Measurements from ENCODE around the gene KRTAP4-4. TPM values are rescaled to one million over a fixed set of nuclear protein-coding genes. Genes with fewer than 3 reads are reported as not detected.
"Not testable (repeated sequence)": the region's sequence is repeated elsewhere in the genome, so short reads cannot be mapped to it uniquely, and the experiment has no call there.

Gene KRTAP4-4
- total RNA-seq, 1 donor = not detected

DNA sequence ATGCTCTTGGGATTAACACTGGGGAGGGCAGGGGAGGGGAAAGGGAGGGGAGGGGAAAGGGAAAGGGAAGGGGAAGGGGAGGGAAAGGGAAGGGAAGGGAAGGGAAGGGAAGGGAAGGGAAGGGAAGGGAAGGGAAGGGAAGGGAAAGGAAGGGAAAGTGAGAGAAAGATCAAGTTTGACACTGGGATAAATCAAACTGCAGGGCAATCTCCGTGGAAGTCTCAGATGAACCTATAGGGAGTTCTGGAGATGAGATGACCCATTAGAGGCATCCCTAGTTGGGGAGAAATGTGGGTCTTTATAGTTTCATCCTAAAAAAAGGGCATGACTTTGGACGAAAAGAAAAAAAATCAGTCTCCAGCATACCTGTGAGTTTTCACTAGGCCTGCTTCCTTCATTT lies 38.8 kb downstream of the KRTAP4-4 start:
- DNase-seq (ENCODE audit: insufficient read length, low spot score, missing footprints) = no peak
- no peak overlapping the region for H3K27ac ChIP-seq (ENCODE audit: low read depth, low read length)
- no peaks in the 10 kb centered on the region for H3K27me3 ChIP-seq (ENCODE audit: insufficient read depth, low read length)
- TF ChIP-seq, protein P1, sequence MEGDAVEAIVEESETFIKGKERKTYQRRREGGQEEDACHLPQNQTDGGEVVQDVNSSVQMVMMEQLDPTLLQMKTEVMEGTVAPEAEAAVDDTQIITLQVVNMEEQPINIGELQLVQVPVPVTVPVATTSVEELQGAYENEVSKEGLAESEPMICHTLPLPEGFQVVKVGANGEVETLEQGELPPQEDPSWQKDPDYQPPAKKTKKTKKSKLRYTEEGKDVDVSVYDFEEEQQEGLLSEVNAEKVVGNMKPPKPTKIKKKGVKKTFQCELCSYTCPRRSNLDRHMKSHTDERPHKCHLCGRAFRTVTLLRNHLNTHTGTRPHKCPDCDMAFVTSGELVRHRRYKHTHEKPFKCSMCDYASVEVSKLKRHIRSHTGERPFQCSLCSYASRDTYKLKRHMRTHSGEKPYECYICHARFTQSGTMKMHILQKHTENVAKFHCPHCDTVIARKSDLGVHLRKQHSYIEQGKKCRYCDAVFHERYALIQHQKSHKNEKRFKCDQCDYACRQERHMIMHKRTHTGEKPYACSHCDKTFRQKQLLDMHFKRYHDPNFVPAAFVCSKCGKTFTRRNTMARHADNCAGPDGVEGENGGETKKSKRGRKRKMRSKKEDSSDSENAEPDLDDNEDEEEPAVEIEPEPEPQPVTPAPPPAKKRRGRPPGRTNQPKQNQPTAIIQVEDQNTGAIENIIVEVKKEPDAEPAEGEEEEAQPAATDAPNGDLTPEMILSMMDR (IDR thresholded peaks at IDR 0.05; ENCODE audit: extremely low read depth, low read depth, low read length) = no peak
- H3K4me3 ChIP-seq (ENCODE audit: insufficient read depth, low read length) = no peak overlapping the region
- no peaks in the 10 kb centered on the region for H4K20me1 ChIP-seq (ENCODE audit: insufficient read depth, low read length)
- H3K4me1 ChIP-seq (ENCODE audit: insufficient read depth, low read length) = peaks cover 22% of the 10 kb centered on the region
- no peak overlapping the region for H2AFZ ChIP-seq (ENCODE audit: low read length)
- H3K79me2 ChIP-seq (ENCODE audit: insufficient read depth, low read length) = no peaks in the 10 kb centered on the region
- no peak overlapping the region for H3K4me2 ChIP-seq (ENCODE audit: insufficient read depth, low read length)
- no peaks in the 10 kb centered on the region for H3K9me3 ChIP-seq (ENCODE audit: low read depth, low read length)
- no peaks in the 10 kb centered on the region for H3K36me3 ChIP-seq (ENCODE audit: insufficient read depth, low read length)

DNA sequence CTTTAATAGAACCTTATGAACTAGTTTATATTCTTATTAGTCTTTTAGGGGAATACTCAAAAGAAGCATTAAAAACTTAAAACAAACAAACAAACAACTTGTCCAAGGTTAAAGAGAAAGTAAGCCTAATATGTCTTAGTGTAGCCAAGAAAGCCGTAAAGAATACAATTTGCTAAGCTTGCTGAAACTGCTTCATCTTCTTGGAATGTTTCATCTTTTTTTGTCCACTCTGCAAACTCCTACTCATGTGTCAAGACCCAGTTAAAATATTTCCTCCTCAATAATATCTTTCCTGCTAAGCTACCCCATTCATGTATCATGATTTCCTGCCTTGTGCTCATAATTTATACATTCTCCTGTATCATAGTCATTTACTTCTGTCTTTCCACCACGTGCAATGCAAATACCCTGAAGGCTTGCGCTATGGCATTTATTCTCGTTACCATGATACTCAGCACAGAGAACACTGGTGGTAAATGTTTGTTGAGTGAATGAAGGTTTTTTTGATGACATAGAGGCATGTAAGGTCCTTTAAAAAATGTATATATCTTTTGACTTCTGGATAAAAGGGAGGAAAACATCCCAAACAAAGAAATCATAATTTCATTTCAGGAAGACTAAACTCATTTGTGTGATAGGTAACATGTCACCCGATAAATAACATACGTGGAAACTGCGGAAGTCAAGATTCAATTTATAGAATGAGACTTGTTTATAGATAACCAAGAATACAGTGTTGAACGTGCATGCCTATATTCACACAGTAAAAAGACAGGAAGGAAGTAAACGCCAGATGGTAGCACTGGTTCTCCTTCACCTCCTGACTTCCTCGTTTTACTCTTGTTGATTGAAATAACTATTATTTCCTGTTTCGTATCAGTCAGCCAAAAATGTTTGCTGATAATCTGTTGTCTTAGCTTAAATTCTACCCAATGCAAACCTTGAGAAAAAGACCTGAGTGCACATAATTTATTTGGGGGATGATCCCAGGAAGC lies 40.6 kb downstream of the KRTAP4-4 start:
- H3K27me3 ChIP-seq (ENCODE audit: insufficient read depth, low read length); H2AFZ ChIP-seq (ENCODE audit: low read length); H3K27ac ChIP-seq (ENCODE audit: low read depth, low read length); H3K79me2 ChIP-seq (ENCODE audit: insufficient read depth, low read length); H3K9me3 ChIP-seq (ENCODE audit: low read depth, low read length); DNase-seq (ENCODE audit: insufficient read length, low spot score, missing footprints); H3K4me3 ChIP-seq (ENCODE audit: insufficient read depth, low read length); H4K20me1 ChIP-seq (ENCODE audit: insufficient read depth, low read length); H3K4me2 ChIP-seq (ENCODE audit: insufficient read depth, low read length); H3K36me3 ChIP-seq (ENCODE audit: insufficient read depth, low read length): not testable (repeated sequence)
- peaks cover 22% of the 10 kb centered on the region for H3K4me1 ChIP-seq (ENCODE audit: insufficient read depth, low read length)

DNA sequence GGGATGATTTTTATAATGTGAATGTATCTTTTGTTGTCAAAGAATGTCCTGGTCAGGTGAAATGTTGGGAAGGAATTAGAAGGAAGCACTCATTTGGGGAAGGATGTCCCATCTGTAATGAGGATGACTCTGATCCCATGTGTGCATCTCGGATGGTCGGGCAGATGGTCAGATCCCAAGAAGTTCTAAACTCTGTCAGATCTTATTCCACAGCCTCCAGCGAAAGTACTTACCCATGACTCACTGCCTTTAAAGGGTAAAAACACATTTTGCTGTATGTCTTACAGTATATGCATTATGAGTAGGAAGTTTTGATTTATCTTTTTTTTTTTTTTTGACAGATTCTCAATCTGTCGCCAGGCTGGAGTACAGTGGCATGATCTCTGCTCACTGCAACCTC lies 41.8 kb downstream of the KRTAP4-4 start:
- H3K27ac ChIP-seq (ENCODE audit: low read depth, low read length) = peak overlapping the region; percentile 24
- no peak for DNase-seq (ENCODE audit: insufficient read length, low spot score, missing footprints)
- no peaks in the 10 kb centered on the region for H4K20me1 ChIP-seq (ENCODE audit: insufficient read depth, low read length)
- no peaks in the 10 kb centered on the region for H3K79me2 ChIP-seq (ENCODE audit: insufficient read depth, low read length)
- H3K4me1 ChIP-seq (ENCODE audit: insufficient read depth, low read length) = peaks cover 13% of the 10 kb centered on the region
- H3K36me3 ChIP-seq (ENCODE audit: insufficient read depth, low read length) = no peaks in the 10 kb centered on the region
- TF ChIP-seq, protein P1 (IDR thresholded peaks at IDR 0.05; ENCODE audit: extremely low read depth, low read depth, low read length) = no peak
- no peaks in the 10 kb centered on the region for H3K27me3 ChIP-seq (ENCODE audit: insufficient read depth, low read length)
- no peaks in the 10 kb centered on the region for H3K9me3 ChIP-seq (ENCODE audit: low read depth, low read length)
- no peak overlapping the region for H3K4me3 ChIP-seq (ENCODE audit: insufficient read depth, low read length)
- H2AFZ ChIP-seq (ENCODE audit: low read length) = no peak overlapping the region
- H3K4me2 ChIP-seq (ENCODE audit: insufficient read depth, low read length) = peak overlapping the region; percentile 4

DNA sequence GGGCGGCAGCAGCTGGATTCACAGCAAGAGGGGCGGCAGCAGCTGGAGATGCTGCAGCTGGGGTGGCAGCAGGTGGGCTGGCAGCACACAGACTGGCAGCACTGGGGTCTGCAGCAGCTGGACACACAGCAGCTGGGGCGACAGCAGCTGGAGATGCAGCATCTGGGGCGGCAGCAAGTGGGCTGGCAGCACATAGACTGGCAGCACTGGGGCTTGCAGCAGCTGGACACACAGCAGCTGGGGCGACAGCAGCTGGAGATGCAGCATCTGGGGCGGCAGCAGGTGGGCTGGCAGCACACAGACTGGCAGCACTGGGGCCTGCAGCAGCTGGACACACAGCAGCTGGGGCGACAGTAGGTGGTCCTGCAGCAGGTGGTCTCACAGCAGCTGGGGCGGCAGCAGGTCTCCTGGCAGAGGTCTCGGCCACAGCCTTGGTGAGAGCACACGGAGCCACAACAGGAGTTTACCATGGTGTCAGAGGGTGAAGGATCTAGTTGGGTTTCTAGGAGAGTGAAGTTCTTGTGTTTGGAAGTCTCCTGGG lies 42.6 kb downstream of the KRTAP4-4 start, which contains the start of gene KRTAP4-11:
KRTAP4-11 (minus strand) TSS at position 528 of the 541 bp plus-strand sequence; CDS start at position 470, 58 bp downstream.
- not testable (repeated sequence) for H3K4me3 ChIP-seq (ENCODE audit: insufficient read depth, low read length); H3K36me3 ChIP-seq (ENCODE audit: insufficient read depth, low read length); H3K79me2 ChIP-seq (ENCODE audit: insufficient read depth, low read length); H2AFZ ChIP-seq (ENCODE audit: low read length); H4K20me1 ChIP-seq (ENCODE audit: insufficient read depth, low read length); H3K9me3 ChIP-seq (ENCODE audit: low read depth, low read length); H3K27me3 ChIP-seq (ENCODE audit: insufficient read depth, low read length); DNase-seq (ENCODE audit: insufficient read length, low spot score, missing footprints)
- Histone ChIP-seq H3K27ac (ENCODE audit: low read depth, low read length) (peak within 1 kb of the TSS; percentile 24), H3K4me1 (ENCODE audit: insufficient read depth, low read length) (peaks cover 13% of the 10 kb centered on the region), H3K4me2 (ENCODE audit: insufficient read depth, low read length) (peak within 1 kb of the TSS; percentile 4)
